ENCODE data around the gene TRAPPC5. TPM values are rescaled to one million over a fixed set of nuclear protein-coding genes. Genes with fewer than 3 reads are reported as not detected.
A peak's percentile ranks its signal among the peaks of the same experiment; 100 is the strongest.

Gene TRAPPC5
- total and polyA plus RNA-seq, 2 experiments from 2014 or later = 95.9 to 120 TPM

GRCh38 chr19:7731218-7731595, 50.6 kb downstream of the TRAPPC5 start:
- no peaks in the 10 kb centered on the region for H3K36me3 ChIP-seq
- H3K4me1 ChIP-seq (ENCODE audit: low read depth) = no peaks in the 10 kb centered on the region
- no peak for TF ChIP-seq CTCF (IDR thresholded peaks at IDR 0.05; ENCODE audit: low read depth, low read length)
- DNase-seq (ENCODE audit: low read depth in 1 of 2, low spot score in 1 of 2) = no peak
- peaks cover 93% of the 10 kb centered on the region for H3K27me3 ChIP-seq
- H3K9me3 ChIP-seq (ENCODE audit: low read depth) = no peaks in the 10 kb centered on the region
- no peak overlapping the region for H3K27ac ChIP-seq
- H3K4me3 ChIP-seq = no peak overlapping the region

GRCh38 chr19:7731615-7732014, 51.0 kb downstream of the TRAPPC5 start:
- Histone ChIP-seq H3K27me3 (peaks cover 90% of the 10 kb centered on the region), H3K4me3 (no peak overlapping the region), H3K27ac (no peak overlapping the region), H3K4me1 (ENCODE audit: low read depth) (no peaks in the 10 kb centered on the region), H3K36me3 (no peaks in the 10 kb centered on the region), H3K9me3 (ENCODE audit: low read depth) (no peaks in the 10 kb centered on the region)
- TF ChIP-seq CTCF (IDR thresholded peaks at IDR 0.05; ENCODE audit: low read depth, low read length) = no peak
- no peak for DNase-seq (ENCODE audit: low read depth in 1 of 2, low spot score in 1 of 2)

- TF ChIP-seq CTCF (IDR thresholded peaks at IDR 0.05; ENCODE audit: low read depth, low read length) = no peak
- Histone ChIP-seq H3K4me3 (no peak within 1 kb of the TSS), H3K27ac (no peak within 1 kb of the TSS), H3K27me3 (peaks cover 86% of the 10 kb centered on the region), H3K4me1 (ENCODE audit: low read depth) (no peaks in the 10 kb centered on the region), H3K9me3 (ENCODE audit: low read depth) (no peaks in the 10 kb centered on the region), H3K36me3 (no peaks in the 10 kb centered on the region)
- no peak for DNase-seq (ENCODE audit: low read depth in 1 of 2, low spot score in 1 of 2)
Measured at GRCh38 chr19:7732045-7732444, 51.4 kb downstream of the TRAPPC5 start, which contains the start of gene CLEC4G. TSS of gene CLEC4G (minus strand) at chr19:7732110. CDS start at chr19:7732102, 8 bp downstream.

- no peak for DNase-seq (ENCODE audit: low read depth in 1 of 2, low spot score in 1 of 2)
- H3K36me3 ChIP-seq = no peaks in the 10 kb centered on the region
- H3K27ac ChIP-seq = no peak overlapping the region
- no peak overlapping the region for H3K4me3 ChIP-seq
- no peaks in the 10 kb centered on the region for H3K4me1 ChIP-seq (ENCODE audit: low read depth)
- no peak for TF ChIP-seq CTCF (IDR thresholded peaks at IDR 0.05; ENCODE audit: low read depth, low read length)
- no peaks in the 10 kb centered on the region for H3K9me3 ChIP-seq (ENCODE audit: low read depth)
- peaks cover 76% of the 10 kb centered on the region for H3K27me3 ChIP-seq
Measured at GRCh38 chr19:7733376-7733775, 52.7 kb downstream of the TRAPPC5 start.

- Histone ChIP-seq H3K27ac (no peak overlapping the region), H3K36me3 (no peaks in the 10 kb centered on the region), H3K4me3 (no peak overlapping the region), H3K27me3 (peaks cover 65% of the 10 kb centered on the region), H3K4me1 (ENCODE audit: low read depth) (no peaks in the 10 kb centered on the region), H3K9me3 (ENCODE audit: low read depth) (no peaks in the 10 kb centered on the region)
- no peak for TF ChIP-seq CTCF (IDR thresholded peaks at IDR 0.05; ENCODE audit: low read depth, low read length)
- peak in 1 of 2 donors; percentile 68 for DNase-seq (ENCODE audit: low read depth in 1 of 2, low spot score in 1 of 2)
Measured at GRCh38 chr19:7734220-7735203, 53.9 kb downstream of the TRAPPC5 start.

Measured in cardiac muscle cell (in vitro differentiated cells and primary cell).